NCI-H1048 (cell line): ENCODE measurements around the gene LRRC14B.
"Not testable (repeated sequence)": the region's sequence is repeated elsewhere in the genome, so short reads cannot be mapped to it uniquely, and the experiment has no call there.

Experiments used
- DNase-seq: peaks from one replicate; lab custom pipeline; 2025; lab: John Stamatoyannopoulos, UW

The LRRC14B gene

GRCh38 chr5:160921-161802 is 30.1 kb upstream of the LRRC14B start:
- no peak for DNase-seq

DNA sequence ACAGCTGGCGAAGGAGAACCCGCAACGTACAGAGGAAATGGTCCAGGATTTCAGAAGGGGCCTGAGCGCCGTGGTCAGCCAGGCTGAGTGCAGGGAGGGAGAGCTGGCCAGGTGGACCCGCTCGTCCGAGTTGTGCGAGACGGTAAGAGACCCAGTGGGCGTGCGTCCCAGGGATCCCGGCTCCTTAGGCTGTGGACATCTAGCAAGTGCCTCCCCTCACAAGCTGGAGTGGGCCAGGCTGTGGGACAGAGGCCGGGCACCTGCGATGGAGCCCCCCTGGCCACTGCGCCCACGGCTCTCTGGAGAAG is 29.5 kb upstream of the LRRC14B start:
- no peak for DNase-seq

GRCh38 chr5:162190-162564 is 29.1 kb upstream of the LRRC14B start:
- DNase-seq: no peak

DNA sequence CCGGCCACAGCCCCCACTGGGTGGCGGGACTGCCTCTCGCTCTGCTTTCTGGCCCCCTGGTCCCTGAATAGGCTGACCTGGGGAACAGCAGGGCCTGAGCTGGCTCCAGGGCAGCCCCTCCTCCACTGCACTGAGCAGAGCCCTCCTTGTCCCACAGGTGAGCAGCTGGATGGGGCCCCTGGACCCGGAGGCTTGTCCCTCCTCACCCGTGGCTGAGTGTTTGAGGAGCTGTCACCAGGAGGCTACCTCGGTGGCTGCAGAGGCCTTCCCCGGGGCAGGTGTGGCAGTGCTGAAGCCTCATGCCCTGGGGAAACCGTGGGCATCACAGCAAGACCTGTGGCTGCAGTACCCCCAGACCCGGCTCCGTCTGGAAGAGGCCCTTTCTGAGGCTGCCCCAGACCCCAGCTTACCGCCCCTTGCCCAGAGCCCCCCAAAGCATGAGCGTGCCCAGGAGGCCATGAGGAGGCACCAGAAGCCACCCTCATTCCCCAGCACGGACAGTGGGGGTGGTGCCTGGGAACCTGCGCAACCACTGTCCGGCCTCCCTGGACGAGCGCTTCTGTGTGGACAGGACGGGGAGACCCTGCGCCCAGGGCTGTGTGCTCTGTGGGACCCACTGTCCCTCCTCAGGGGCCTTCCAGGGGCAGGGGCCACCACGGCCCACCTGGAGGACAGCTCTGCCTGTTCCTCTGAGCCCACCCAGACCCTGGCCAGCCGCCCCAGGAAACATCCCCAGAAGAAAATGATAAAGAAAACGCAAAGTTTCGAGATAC is 28.5 kb upstream of the LRRC14B start:
- DNase-seq: no peak

DNA sequence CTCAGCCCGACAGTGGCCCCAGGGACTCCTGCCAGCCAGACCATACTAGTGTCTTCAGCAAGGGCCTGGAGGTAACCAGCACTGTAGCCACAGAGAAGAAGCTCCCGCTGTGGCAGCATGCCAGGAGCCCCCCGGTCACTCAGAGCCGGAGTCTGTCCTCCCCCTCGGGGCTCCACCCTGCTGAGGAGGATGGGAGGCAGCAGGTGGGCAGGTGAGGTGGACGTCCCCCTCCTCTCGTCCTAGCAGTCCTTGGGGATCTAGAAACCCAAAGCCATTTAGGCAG is 28.0 kb upstream of the LRRC14B start:
- no peak for DNase-seq

DNA sequence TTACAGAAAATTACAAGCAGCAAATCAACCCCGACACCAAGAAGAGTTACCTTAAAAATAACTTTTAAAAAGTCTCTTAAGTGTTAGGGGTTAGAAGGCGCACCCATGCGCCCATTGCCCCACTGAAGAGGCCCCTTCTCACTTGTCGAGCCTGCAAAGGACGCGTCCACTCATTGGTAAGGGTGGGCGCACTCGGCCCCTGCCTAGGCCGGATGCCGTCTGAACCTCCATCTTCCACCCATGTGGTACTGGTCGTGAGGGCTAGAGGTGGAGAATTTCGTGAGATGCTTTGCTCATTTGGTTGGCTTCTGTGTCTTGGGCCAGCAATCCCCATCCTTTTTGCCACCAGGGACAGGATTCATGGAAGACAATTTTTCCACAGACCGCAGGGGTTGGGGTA is 27.5 kb upstream of the LRRC14B start:
- DNase-seq: no peak

- peak; percentile 57 for DNase-seq
Measured at GRCh38 chr5:164244-164643, 27.1 kb upstream of the LRRC14B start.

GRCh38 chr5:164783-165182 is 26.5 kb upstream of the LRRC14B start:
- DNase-seq: not testable (repeated sequence)

DNA sequence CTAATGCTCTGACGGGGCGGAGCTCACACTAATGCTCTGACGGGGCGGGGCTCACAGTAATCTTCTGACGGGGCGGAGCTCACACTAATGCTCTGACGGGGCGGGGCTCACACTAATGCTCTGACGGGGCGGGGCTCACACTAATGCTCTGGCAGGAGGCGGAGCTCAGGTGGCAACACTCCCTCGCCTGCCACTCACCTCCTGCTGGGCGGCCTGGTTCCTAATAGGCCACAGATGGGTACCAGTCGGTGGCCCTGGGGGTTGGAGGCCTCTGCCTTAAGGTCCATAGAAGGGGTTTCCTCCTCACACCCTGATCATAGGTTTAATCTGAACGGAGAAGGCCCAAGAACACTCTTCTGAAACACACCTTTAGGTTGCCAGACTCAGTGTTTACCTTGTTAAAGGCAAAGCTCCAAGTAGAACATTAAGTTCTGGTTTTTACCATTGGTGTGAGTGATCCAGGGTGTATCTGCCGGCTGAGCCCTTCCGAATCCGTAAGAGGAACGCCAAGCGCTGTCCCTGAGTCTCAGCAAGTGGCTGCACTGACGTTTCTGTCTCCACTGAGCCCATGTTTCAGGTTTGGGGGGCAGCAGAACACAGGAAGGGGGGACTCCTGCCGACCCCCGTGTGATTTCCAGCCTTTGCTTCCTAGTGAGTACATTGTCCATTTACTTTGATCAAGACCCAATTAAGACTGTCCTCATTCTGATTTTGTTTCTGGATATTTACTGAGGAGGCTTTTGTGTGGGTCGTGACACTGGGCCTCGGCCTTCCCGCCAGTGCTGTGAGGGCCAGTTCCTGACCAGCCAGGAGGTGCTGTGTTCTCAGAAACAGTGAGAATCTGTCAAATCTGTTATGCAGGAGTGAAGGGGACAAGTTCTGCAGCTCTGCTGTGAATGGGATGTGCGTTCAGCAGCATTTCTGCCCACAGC is 24.6 kb upstream of the LRRC14B start:
- no peak for DNase-seq

DNA sequence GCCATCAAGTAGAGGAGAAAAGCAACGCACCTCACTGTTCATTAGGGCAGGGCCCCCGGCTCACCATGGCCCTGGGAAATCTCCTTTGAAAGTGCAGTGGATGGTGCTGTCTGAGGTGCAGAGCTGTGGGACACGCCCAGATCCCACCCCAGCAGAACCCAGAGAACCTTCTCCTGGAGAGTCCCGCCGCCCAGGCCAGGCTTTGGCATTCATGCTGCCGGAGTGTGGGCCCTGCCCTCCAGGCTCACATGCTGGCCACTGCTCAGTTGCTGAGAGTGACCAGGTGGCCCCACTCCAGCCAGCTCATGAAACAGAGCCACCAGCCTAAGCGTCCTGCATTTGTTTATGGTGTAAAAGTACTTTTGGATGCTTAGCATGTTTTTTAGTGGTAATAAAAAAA is 23.8 kb upstream of the LRRC14B start:
- DNase-seq: no peak

- DNase-seq: no peak
Measured at GRCh38 chr5:167982-168660, 23.2 kb upstream of the LRRC14B start.

DNA sequence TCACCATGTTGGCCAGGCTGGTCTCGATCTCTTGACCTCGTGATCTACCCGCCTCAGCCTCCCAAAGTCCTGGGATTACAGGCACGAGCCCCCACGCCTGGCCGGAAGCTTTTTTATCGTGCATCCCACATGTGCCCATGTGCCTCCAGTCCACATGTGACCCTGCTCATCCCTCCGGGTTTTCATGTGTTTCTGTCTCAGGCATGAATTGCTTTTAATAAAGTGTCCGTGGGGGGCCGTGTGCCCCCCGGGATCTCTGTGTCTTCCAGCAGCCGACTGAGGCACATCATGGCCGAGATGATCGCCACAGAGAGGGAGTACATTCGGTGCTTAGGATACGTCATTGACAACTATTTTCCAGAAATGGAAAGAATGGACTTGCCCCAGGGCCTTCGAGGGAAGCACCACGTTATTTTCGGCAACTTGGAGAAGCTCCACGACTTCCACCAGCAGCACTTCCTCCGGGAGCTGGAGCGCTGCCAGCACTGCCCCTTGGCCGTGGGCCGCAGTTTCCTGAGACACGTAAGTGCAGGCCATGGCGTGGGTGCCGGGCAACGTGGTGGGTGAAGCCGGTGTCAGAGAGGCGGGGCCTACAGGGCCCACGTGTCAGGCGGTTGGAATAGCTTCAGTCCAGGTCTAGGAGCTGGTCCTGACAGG is 22.1 kb upstream of the LRRC14B start:
- DNase-seq: no peak

DNA sequence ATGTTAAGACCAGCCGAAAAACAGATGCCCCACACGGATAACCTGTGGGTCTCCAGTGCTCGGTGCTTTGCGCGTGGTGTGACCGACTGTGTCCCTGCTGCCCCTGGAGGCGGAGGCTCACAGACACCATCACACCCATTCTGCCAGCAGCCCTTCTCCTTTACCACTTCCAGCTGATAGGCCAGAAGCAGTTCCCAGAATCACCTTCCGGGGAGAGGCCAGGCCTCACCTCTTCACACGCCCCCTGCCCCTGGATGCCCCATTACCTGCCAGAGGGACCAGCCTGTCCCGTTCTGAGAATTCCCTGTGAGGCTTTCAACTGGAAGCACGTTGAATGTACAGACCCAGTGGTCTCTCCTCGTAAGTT is 21.6 kb upstream of the LRRC14B start:
- no peak for DNase-seq

DNA sequence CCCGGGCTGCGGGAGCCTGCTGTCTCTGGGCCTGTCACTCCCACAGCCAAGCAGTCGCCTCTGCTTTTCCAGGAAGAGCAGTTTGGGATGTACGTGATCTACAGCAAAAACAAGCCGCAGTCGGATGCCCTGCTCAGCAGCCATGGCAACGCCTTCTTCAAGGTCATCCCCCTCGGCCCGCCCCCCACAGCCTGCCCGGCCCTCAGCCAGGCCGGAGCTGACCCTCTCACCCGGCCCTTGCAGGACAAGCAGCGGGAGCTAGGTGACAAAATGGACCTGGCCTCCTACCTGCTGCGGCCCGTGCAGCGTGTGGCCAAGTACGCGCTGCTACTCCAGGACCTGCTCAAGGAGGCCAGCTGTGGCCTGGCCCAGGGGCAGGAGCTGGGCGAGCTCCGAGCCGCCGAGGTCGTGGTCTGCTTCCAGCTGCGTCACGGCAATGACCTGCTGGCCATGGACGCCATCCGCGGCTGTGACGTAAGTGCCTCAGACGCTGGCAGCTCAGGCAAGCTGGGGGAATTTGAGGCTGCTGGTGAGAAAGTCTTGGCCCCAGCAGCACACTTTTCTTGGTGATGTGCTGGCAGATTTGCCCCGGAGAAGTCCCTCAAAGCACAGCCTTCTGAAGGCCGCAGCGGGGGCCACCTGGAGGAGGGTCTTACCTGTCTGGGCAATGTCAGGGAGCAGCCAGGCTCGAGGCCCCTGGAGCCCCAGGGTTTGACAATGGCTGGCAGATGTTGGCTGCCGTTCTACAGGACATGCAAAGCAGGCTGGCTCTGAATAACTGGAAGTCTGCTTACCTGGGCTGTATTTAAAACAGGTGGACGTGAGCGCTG is 20.1 kb upstream of the LRRC14B start:
- no peak for DNase-seq

GRCh38 chr5:171801-172331 is 19.4 kb upstream of the LRRC14B start:
- DNase-seq: no peak

DNA sequence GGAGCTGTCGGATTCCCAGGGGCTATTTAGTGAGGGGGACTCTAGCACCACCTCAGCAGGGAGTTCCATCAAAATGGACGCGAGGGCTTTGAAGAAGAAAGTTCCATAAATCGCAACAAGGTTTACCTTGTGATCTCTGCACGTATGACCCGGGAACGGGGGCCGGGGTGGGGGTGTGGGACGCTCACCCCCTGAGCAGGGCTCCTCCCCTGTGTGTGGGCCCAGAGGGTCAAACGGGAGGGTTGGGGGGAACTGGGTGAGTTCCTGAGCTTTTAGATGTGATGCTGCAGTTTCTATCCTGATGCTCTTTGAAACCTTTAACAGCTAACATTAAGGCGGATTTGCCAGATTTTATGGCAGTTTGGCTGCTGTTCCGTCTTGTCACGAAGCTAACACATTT is 18.9 kb upstream of the LRRC14B start:
- no peak for DNase-seq

- no peak for DNase-seq
Measured at GRCh38 chr5:172841-173251, 18.4 kb upstream of the LRRC14B start.

GRCh38 chr5:173392-174290 is 17.7 kb upstream of the LRRC14B start:
- no peak for DNase-seq

DNA sequence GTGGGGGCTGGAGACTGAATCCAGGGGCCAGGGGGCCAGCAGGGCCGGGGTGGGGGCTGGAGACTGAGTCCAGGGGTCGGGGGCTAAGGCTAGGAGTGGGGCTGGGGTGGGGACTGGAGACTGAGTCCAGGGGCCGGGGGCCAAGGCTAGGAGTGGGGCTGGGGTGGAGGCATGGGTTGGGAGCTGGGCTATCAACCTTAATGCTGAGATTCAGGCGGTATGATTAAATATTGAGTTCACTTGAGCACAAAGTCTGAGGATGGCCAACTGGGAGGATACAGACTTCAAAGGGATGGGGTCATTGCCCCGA is 17.0 kb upstream of the LRRC14B start:
- no peak for DNase-seq
